ENCODE results near the gene PILRB. TPM values are rescaled to one million over a fixed set of nuclear protein-coding genes. Genes with fewer than 3 reads are reported as not detected.

Gene PILRB
- total and polyA plus RNA-seq, 2 of the 13 experiments (the other 11 are each of a cell fraction or from before 2014, with no cell fraction given): 16.6 to 33.8 TPM

DNA sequence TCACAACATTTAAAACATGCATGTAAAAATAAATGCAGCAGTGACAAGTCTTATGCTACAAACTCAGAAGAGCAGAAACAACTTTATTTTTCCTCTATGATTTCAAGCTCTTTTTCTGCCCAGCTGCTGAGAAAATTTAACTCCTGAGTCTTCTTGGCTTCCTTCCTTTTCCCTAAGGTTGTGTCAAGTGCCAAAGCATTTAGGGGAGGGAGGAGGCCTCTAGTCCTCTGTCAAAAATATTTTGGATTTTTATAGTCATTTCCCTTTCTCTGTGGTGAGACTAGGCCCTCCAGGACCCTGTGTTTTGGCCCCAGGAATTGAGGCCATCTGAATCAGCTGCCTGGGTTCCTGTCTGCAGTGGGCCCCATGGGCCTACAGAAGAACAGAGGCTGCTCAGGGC, 11.0 kb upstream of the PILRB start:
- in situ Hi-C loops (cut with HindIII; ENCODE audit: extremely low pct_ligation_motif_present, low pct_unique_long_range_greater_than_20kb) (no loop called here), intact Hi-C loops (cut with micrococcal nuclease; ENCODE audit: unreplicated experiment) (loop anchor here (10.0 kb wide), 1 partner anchor 102 kb away; no protein-coding TSS in a partner anchor)
- Histone ChIP-seq H3K9me3 (ENCODE audit: low read length) (no peaks in the 10 kb centered on the region), H3K4me1 (ENCODE audit: insufficient read depth, low read length) (peaks cover 11% of the 10 kb centered on the region), H3K79me2 (ENCODE audit: insufficient read depth, low read length) (no peaks in the 10 kb centered on the region), H3K4me2 (ENCODE audit: low read depth, low read length) (no peak overlapping the region), H4K20me1 (ENCODE audit: insufficient read depth, low read length) (0 out of 2 replicates have a peak, but pooled peaks cover 10% of the 10 kb centered on the region), H3K27me3 (ENCODE audit: control insufficient read depth in 1 of 2, insufficient read depth in 2 of 2, low read length in 2 of 2) (no peaks in the 10 kb centered on the region; a peak in 1 of 5 replicates), H3K4me3 (replicated peaks in 1 of 3; ENCODE audit: insufficient read depth in 1 of 3, low read depth in 2 of 3, low read length in 3 of 3) (no peak overlapping the region), H3K9ac (ENCODE audit: insufficient read depth, low read depth, low read length) (no peak overlapping the region), H3K27ac (ENCODE audit: extremely low read length, insufficient read depth, low read length) (no peak overlapping the region), H2AFZ (ENCODE audit: low read length) (no peak overlapping the region), H3K36me3 (replicated peaks in 1 of 2; ENCODE audit: control insufficient read depth in 1 of 2, insufficient read depth in 2 of 2, low read length in 2 of 2) (peaks cover 27 to 65% of the 10 kb centered on the region in 2 experiments)
- no peak for TF ChIP-seq ZNF33A (CRISPR knock-in tag; IDR thresholded peaks at IDR 0.05; ENCODE audit: borderline replicate concordance)
- no peak for TF ChIP-seq SETDB1 (CRISPR knock-in tag; IDR thresholded peaks at IDR 0.05; ENCODE audit: borderline replicate concordance)
- 0 out of 2 replicates have a peak, but pooled peaks have one; percentile 19 for TF ChIP-seq RBFOX2 (IDR thresholded peaks at IDR 0.05; ENCODE audit: low read depth, low read length)
- ChIA-PET POLR2A (no interaction called here), CTCF (ENCODE audit: low intra/inter-chr PET ratio, low total read pairs) (no interaction called here)
- FAIRE-seq (no peak), DNase-seq (ENCODE audit: low spot score) (no peak), ATAC-seq (no peak)
- BruUV-seq (replicated peaks): no TSS peak

DNA sequence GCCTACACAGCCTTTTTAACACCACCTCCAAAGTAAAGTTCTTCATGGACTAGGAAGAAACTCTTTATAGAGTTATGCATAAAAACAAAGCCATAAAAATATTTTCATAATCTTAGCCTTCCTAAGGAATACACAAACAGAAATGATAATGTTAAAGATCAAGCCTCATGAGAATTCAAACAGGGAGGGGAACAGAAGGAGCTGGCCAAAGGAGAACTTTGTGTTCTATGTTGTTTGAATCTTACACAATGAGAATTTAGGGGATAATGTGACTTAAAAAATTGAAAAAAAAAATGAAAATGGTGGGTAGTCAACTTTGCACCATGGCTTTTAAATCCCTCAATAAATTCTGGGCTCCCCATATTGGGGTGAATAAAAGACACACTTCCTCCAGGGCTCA, 9.1 kb upstream of the PILRB start:
- Histone ChIP-seq H3K36me3 (replicated peaks in 1 of 2; ENCODE audit: control insufficient read depth in 1 of 2, insufficient read depth in 2 of 2, low read length in 2 of 2) (peaks cover 32 to 68% of the 10 kb centered on the region in 2 experiments), H3K9me3 (ENCODE audit: low read length) (no peaks in the 10 kb centered on the region), H2AFZ (ENCODE audit: low read length) (no peak overlapping the region), H3K4me3 (replicated peaks in 1 of 3; ENCODE audit: insufficient read depth in 1 of 3, low read depth in 2 of 3, low read length in 3 of 3) (no peak overlapping the region), H3K4me2 (ENCODE audit: low read depth, low read length) (no peak overlapping the region), H3K9ac (ENCODE audit: insufficient read depth, low read depth, low read length) (no peak overlapping the region), H3K79me2 (ENCODE audit: insufficient read depth, low read length) (no peaks in the 10 kb centered on the region), H3K4me1 (ENCODE audit: insufficient read depth, low read length) (peaks cover 11% of the 10 kb centered on the region), H3K27ac (ENCODE audit: extremely low read length, insufficient read depth, low read length) (no peak overlapping the region), H4K20me1 (ENCODE audit: insufficient read depth, low read length) (0 out of 2 replicates have a peak, but pooled peaks cover 7% of the 10 kb centered on the region), H3K27me3 (ENCODE audit: control insufficient read depth in 1 of 2, insufficient read depth in 2 of 2, low read length in 2 of 2) (no peaks in the 10 kb centered on the region; a peak in 1 of 5 replicates)
- CTCF ChIA-PET (ENCODE audit: low intra/inter-chr PET ratio, low total read pairs): no interaction called here
- in situ Hi-C loops (cut with HindIII; ENCODE audit: extremely low pct_ligation_motif_present, low pct_unique_long_range_greater_than_20kb): no loop called here
- intact Hi-C loops (cut with micrococcal nuclease; ENCODE audit: unreplicated experiment): loop anchor here (10.0 kb wide), 1 partner anchor 104 kb away; no protein-coding TSS in a partner anchor
- no peak for ATAC-seq
- BruUV-seq (replicated peaks): no TSS peak
- TF ChIP-seq ELF4 (CRISPR knock-in tag; IDR thresholded peaks at IDR 0.05; ENCODE audit: borderline replicate concordance) (no peak), HOXD1 (CRISPR knock-in tag; IDR thresholded peaks at IDR 0.05) (no peak), TARDBP (CRISPR knock-in tag; IDR thresholded peaks at IDR 0.05) (no peak), RAD51 (IDR thresholded peaks at IDR 0.05; ENCODE audit: borderline replicate concordance) (no peak), SCMH1 (CRISPR knock-in tag; IDR thresholded peaks at IDR 0.05; ENCODE audit: borderline replicate concordance) (no peak), ZNF629 (CRISPR knock-in tag; conservative IDR thresholded peaks at IDR 0.05) (no peak), ISX (CRISPR knock-in tag; conservative IDR thresholded peaks at IDR 0.05) (no peak), HMG20A (CRISPR knock-in tag; IDR thresholded peaks at IDR 0.05; ENCODE audit: borderline replicate concordance) (no peak)
- TF ChIP-seq, protein P1, sequence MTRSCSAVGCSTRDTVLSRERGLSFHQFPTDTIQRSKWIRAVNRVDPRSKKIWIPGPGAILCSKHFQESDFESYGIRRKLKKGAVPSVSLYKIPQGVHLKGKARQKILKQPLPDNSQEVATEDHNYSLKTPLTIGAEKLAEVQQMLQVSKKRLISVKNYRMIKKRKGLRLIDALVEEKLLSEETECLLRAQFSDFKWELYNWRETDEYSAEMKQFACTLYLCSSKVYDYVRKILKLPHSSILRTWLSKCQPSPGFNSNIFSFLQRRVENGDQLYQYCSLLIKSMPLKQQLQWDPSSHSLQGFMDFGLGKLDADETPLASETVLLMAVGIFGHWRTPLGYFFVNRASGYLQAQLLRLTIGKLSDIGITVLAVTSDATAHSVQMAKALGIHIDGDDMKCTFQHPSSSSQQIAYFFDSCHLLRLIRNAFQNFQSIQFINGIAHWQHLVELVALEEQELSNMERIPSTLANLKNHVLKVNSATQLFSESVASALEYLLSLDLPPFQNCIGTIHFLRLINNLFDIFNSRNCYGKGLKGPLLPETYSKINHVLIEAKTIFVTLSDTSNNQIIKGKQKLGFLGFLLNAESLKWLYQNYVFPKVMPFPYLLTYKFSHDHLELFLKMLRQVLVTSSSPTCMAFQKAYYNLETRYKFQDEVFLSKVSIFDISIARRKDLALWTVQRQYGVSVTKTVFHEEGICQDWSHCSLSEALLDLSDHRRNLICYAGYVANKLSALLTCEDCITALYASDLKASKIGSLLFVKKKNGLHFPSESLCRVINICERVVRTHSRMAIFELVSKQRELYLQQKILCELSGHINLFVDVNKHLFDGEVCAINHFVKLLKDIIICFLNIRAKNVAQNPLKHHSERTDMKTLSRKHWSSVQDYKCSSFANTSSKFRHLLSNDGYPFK (CRISPR knock-in tag; IDR thresholded peaks at IDR 0.05; ENCODE audit: borderline replicate concordance): no peak
- TF ChIP-seq, protein P2, sequence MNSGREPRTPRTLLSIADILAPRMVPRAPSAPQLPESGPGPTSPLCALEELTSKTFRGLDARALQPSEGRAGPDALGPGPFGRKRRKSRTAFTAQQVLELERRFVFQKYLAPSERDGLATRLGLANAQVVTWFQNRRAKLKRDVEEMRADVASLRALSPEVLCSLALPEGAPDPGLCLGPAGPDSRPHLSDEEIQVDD (CRISPR knock-in tag; IDR thresholded peaks at IDR 0.05; ENCODE audit: borderline replicate concordance): no peak
- TF ChIP-seq, protein P3, sequence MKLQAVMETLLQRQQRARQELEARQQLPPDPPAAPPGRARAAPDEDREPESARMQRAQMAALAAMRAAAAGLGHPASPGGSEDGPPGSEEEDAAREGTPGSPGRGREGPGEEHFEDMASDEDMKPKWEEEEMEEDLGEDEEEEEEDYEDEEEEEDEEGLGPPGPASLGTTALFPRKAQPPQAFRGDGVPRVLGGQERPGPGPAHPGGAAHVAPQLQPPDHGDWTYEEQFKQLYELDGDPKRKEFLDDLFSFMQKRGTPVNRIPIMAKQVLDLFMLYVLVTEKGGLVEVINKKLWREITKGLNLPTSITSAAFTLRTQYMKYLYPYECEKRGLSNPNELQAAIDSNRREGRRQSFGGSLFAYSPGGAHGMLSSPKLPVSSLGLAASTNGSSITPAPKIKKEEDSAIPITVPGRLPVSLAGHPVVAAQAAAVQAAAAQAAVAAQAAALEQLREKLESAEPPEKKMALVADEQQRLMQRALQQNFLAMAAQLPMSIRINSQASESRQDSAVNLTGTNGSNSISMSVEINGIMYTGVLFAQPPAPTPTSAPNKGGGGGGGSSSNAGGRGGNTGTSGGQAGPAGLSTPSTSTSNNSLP (IDR thresholded peaks at IDR 0.05; ENCODE audit: low read depth, low read length): no peak
- DNase-seq (ENCODE audit: low spot score): no peak
- FAIRE-seq: no peak
- POLR2A ChIA-PET: no interaction called here
